OCI-LY1 (cell line): Measurements from ENCODE around the gene UTP15.

Experiments
- CTCF ChIP-seq: fragments of 200-600 bp; sonication (generic), shearing (Covaris generic); IDR thresholded peaks from 2 replicates; pipeline ENCODE4 v1.5.1; 2017; ENCODE audit warnings: mild to moderate bottlenecking, antibody characterized with exemption, low read length, moderate library complexity, mixed read lengths
- EZH2 ChIP-seq: fragments of 200-600 bp; sonication (generic), shearing (Covaris generic); IDR thresholded peaks from 2 replicates; pipeline ENCODE4 v1.8.0; 2017; ENCODE audit warnings: borderline replicate concordance, mixed run types, mild to moderate bottlenecking, antibody characterized with exemption, low read length, moderate library complexity, mixed read lengths

- TF ChIP-seq CTCF (no peak), EZH2 (no peak)
These were observed 66.0 kb downstream of the UTP15 start for GRCh38 chr5:73631500-73631899.
